GM12891 (cell line): ENCODE results near the gene PLAAT4.

ENCODE experiments used
- PAX5 ChIP-seq: IDR thresholded peaks from 2 replicates; pipeline ENCODE4 v1.6.1; 2011; ENCODE audit warnings: low read length, moderate library complexity, mild to moderate bottlenecking; ENCODE audit not compliant: insufficient read depth, severe bottlenecking
- POLR2A ChIP-seq: IDR thresholded peaks from 2 replicates; pipeline ENCODE4 v1.6.1; 2011; ENCODE audit warnings: low read depth, low read length, control low read depth
- POLR2AphosphoS5 ChIP-seq: IDR thresholded peaks from 2 replicates; pipeline ENCODE4 v1.6.1; 2011; ENCODE audit warnings: low read depth, low read length, control low read depth
- POU2F2 ChIP-seq: IDR thresholded peaks from 2 replicates; pipeline ENCODE4 v1.6.1; 2011; ENCODE audit warnings: low read depth, mild to moderate bottlenecking, control low read depth, low read length, moderate library complexity
- SPI1 ChIP-seq: IDR thresholded peaks from 2 replicates; pipeline ENCODE4 v1.6.1; 2011; ENCODE audit warnings: low read depth, low read length, control low read depth
- TAF1 ChIP-seq: IDR thresholded peaks from 2 replicates; pipeline ENCODE4 v1.6.1; 2011; ENCODE audit warnings: low read depth, low read length, control low read depth

- TF ChIP-seq POLR2A (no peak), TAF1 (no peak), POLR2AphosphoS5 (no peak), POU2F2 (no peak), PAX5 (no peak), SPI1 (no peak)
Observed at GRCh38 chr11:63493127-63493526, 43.5 kb upstream of the PLAAT4 start.
